HFFc6 (cell line): ENCODE measurements around the gene FAM222A. TPM values are rescaled to one million over a fixed set of nuclear protein-coding genes. Genes with fewer than 3 reads are reported as not detected.

Experiments
- DNase-seq: peaks from one replicate; pipeline ENCODE4 v3.0.0-alpha.2; 2018
- H3K27ac Mint-ChIP-seq: 2 replicates; pipeline ENCODE4 v1.8.0; 2020; ENCODE audit warnings: mild to moderate bottlenecking, mixed read lengths
- H3K27me3 Mint-ChIP-seq: 2 replicates; pipeline ENCODE4 v1.8.0; 2021; ENCODE audit warnings: mild to moderate bottlenecking, moderate library complexity, mixed read lengths; ENCODE audit not compliant: insufficient read depth
- H3K36me3 Mint-ChIP-seq: 2 replicates; pipeline ENCODE4 v1.8.0; 2021; ENCODE audit warnings: low read depth, mixed read lengths
- H3K4me1 Mint-ChIP-seq: 2 replicates; pipeline ENCODE4 v1.8.0; 2020; ENCODE audit warnings: low read depth, mixed read lengths
- H3K4me3 Mint-ChIP-seq: 2 replicates; pipeline ENCODE4 v1.8.0; 2020; ENCODE audit warnings: mild to moderate bottlenecking, moderate library complexity, mixed read lengths
- H3K9me3 Mint-ChIP-seq: 2 replicates; pipeline ENCODE4 v1.8.0; 2020; ENCODE audit warnings: mild to moderate bottlenecking, mixed read lengths
- total RNA-seq, 6 experiments: library from RNA; stranded (reverse); fragmentation: NEBNext Ultra II Directional; extraction: Animal tissue kit (Norgen Biotek cat#: 25700); gene quantifications; 2 replicates in 1 of 6; 3 replicates in 5 of 6; pipeline ENCODE4 v1.2.3, GENCODE V29; 2021
- TF ChIP-seq, protein P1 (sequence below): fragments of 200-600 bp; sonication (generic); IDR thresholded peaks from 2 replicates; pipeline ENCODE4 v1.5.0; 2021; ENCODE audit warnings: antibody characterized with exemption, mild to moderate bottlenecking

Gene FAM222A
- total RNA-seq, 6 experiments from 2014 or later, result 0.46 to 0.65 (median 0.64) TPM

DNA sequence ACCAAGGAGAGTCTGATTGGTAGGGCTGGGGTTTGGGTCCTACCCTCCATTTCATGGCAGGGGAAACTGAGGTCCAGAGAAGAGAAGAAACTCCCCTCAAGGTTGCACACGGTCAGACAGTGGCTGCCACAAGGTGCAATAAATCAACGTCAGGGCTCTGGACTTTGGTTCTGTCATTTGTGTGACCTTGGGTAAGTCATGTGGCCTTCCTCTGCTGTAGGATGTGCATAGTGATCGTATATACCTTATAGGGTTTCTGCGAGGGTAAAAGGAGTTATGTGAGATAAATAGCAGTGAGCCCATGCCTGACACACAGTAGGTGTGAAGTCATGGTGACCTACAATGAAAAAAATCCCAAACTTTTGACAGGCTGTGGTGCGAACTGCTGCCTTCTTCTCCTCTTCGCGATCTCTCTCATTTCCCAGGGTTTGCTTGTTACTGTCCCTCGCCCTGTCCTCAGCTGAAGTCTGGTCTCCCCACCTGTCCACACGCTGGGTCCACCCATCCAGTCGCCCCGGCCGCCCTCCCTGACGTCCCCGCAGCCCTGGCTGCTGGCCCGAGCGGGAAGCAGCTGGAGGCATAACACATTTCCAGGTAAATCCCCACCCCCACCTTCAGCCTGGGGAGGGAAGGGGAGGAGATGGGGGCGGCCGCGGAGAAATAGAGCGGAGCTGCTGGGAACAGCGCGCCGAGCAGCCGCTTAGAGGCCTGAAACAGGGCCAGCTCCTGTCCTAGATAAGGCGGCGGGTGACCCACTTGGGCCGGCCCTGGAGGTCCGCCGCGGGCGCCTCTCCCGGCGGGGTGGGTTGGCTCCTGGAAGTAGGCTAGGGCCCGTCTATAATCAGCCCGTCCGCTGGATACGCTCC, 1.8 kb upstream of the FAM222A start:
- H3K36me3 Mint-ChIP-seq, result no peaks in the 10 kb centered on the region
- no peaks in the 10 kb centered on the region for H3K9me3 Mint-ChIP-seq
- H3K4me3 Mint-ChIP-seq, result no peak overlapping the region
- TF ChIP-seq, protein P1, sequence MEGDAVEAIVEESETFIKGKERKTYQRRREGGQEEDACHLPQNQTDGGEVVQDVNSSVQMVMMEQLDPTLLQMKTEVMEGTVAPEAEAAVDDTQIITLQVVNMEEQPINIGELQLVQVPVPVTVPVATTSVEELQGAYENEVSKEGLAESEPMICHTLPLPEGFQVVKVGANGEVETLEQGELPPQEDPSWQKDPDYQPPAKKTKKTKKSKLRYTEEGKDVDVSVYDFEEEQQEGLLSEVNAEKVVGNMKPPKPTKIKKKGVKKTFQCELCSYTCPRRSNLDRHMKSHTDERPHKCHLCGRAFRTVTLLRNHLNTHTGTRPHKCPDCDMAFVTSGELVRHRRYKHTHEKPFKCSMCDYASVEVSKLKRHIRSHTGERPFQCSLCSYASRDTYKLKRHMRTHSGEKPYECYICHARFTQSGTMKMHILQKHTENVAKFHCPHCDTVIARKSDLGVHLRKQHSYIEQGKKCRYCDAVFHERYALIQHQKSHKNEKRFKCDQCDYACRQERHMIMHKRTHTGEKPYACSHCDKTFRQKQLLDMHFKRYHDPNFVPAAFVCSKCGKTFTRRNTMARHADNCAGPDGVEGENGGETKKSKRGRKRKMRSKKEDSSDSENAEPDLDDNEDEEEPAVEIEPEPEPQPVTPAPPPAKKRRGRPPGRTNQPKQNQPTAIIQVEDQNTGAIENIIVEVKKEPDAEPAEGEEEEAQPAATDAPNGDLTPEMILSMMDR, result no peak
- no peak for DNase-seq
- H3K27me3 Mint-ChIP-seq, result peaks cover 23% of the 10 kb centered on the region
- H3K4me1 Mint-ChIP-seq, result peaks cover 11% of the 10 kb centered on the region
- H3K27ac Mint-ChIP-seq, result no peak overlapping the region

DNA sequence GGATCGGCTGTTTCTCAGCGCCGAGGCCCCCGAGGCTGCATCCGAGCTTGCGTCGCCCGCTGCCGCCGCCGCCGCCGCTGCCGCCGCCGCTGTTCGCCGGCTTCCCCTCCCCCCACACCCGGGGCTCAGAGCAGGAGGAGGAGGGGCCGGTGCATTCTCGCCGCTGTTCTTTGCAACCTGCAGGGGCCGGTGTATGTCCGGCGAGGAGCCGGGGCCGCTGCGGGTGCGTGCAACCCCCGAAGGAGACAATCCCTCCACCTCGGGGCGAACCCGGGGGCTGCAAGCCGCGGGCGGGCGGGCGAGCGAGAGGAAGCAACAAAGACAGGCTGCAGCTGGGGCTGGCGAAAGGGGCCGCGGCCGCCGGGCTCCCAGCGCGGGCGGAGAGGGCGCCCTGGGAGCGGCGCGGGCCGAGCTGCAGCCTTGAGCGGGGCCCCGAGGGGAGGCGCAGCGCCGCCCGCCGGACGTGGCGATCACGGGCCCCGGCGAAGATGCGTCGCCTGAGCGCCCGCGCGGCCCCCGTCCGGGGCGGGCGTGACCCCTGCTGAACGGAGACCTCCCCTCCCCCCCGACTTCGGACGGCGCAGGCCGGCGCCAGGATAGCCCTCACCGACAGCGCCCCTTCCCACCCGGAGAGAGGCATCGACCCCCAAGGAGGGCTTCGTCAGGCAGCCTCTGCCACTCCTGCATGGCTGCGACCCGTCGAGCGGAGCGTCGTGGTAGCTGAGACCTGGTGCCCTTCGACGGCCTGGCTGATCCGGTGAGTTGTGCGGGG, 702 bp downstream of the FAM222A start:
- H3K4me3 Mint-ChIP-seq, result peak overlapping the region; percentile 51; the same call in 1 of the 2 replicates
- H3K9me3 Mint-ChIP-seq, result no peaks in the 10 kb centered on the region
- H3K27me3 Mint-ChIP-seq, result peaks cover 25% of the 10 kb centered on the region
- TF ChIP-seq, protein P1, result peak; percentile 26; the same call in 1 of the 2 replicates
- no peaks in the 10 kb centered on the region for H3K36me3 Mint-ChIP-seq
- DNase-seq, result no peak
- H3K27ac Mint-ChIP-seq, result no peak overlapping the region
- H3K4me1 Mint-ChIP-seq, result peaks cover 11% of the 10 kb centered on the region

- no peak for DNase-seq
- Mint-ChIP-seq H3K36me3 (no peaks in the 10 kb centered on the region), H3K4me1 (peaks cover 11% of the 10 kb centered on the region), H3K9me3 (no peaks in the 10 kb centered on the region), H3K27ac (no peak overlapping the region), H3K4me3 (no peak overlapping the region; the same call in 1 of the 2 replicates), H3K27me3 (peaks cover 27% of the 10 kb centered on the region)
- TF ChIP-seq, protein P1, result no peak
Observed at GRCh38 chr12:109714913-109715244, 1.3 kb downstream of the FAM222A start.

GRCh38 chr12:109715310-109716091, 1.9 kb downstream of the FAM222A start:
- Mint-ChIP-seq H3K27me3 (peaks cover 26% of the 10 kb centered on the region), H3K4me3 (no peak overlapping the region; the same call in 1 of the 2 replicates), H3K9me3 (no peaks in the 10 kb centered on the region), H3K4me1 (peaks cover 6% of the 10 kb centered on the region), H3K27ac (no peak overlapping the region), H3K36me3 (no peaks in the 10 kb centered on the region)
- DNase-seq, result no peak
- TF ChIP-seq, protein P1, result no peak

DNA sequence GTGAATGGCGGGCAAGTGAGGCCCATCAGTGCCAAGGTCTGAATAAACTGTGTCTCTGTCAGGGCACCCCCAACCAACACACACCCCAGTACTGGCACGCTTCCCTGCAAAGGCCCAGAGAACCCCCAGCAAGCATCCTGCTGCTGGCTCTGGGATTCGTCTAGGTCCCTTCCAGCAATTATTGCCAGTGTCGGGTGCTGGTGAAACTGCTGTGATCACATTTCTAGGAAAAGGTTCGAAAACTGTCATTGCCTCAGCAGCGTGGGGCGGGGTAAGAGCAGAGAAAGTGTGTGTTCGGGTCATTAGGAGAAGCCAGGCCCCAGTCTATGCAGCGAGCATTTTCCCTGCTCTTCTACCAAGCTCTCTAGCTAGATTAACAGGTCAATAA, 2.5 kb downstream of the FAM222A start:
- Mint-ChIP-seq H3K9me3 (no peaks in the 10 kb centered on the region), H3K4me1 (no peaks in the 10 kb centered on the region; the same call in 1 of the 2 replicates), H3K27ac (no peak overlapping the region), H3K27me3 (peaks cover 20% of the 10 kb centered on the region), H3K36me3 (no peaks in the 10 kb centered on the region), H3K4me3 (no peak overlapping the region)
- TF ChIP-seq, protein P1, result no peak
- no peak for DNase-seq
